HEK293 (cell line): ENCODE results near the gene TPP2.

Experiments
- CTCF ChIA-PET: fragments of 350-600 bp; formaldehyde crosslinking; extraction: SDS; loops from one replicate; lab custom pipeline; 2021; ENCODE audit warnings: antibody characterized with exemption; lab: Yijun Ruan, JAX
- POLR2A ChIA-PET: fragments of 300-600 bp; formaldehyde crosslinking; extraction: SDS; loops from one replicate; lab custom pipeline; 2020; ENCODE audit warnings: antibody characterized with exemption, inconsistent platforms; lab: Yijun Ruan, JAX
- H3K27ac ChIP-seq: fragments of 200-500 bp; sonication (Bioruptor generic); 2 replicates; pipeline ENCODE4 v1.5.1; 2014; ENCODE audit warnings: low read depth, low read length, control low read depth, inconsistent platforms; ENCODE audit errors: extremely low read depth
- H3K36me3 ChIP-seq, 2 experiments: fragments of 200-500 bp in 1 of 2; sonication (Bioruptor generic) in 1 of 2; 1 replicate in 1 of 2; 2 replicates in 1 of 2; pipeline ENCODE4 v1.5.1; 2014 to 2017; ENCODE audit warnings: inconsistent platforms in 2 of 2, low read length in 2 of 2; ENCODE audit not compliant: control insufficient read depth in 2 of 2, insufficient read depth in 1 of 2
- H3K4me1 ChIP-seq: fragments of 200-500 bp; sonication (Bioruptor generic); 2 replicates; pipeline ENCODE4 v1.5.1; 2014; ENCODE audit warnings: mild to moderate bottlenecking, low read length, inconsistent platforms; ENCODE audit not compliant: control insufficient read depth, insufficient read depth
- H3K4me3 ChIP-seq: 2 replicates; pipeline ENCODE4 v1.5.1; 2011; ENCODE audit warnings: low read depth, mild to moderate bottlenecking, control low read depth, low read length, moderate library complexity
- H3K9me3 ChIP-seq: fragments of 200-500 bp; sonication (Bioruptor generic); 2 replicates; pipeline ENCODE4 v1.5.1; 2014; ENCODE audit warnings: low read depth, low read length, inconsistent platforms; ENCODE audit not compliant: control insufficient read depth, insufficient read depth
- GFI1B ChIP-seq: fragments of 450-650 bp; formaldehyde crosslinking; IDR thresholded peaks from 2 replicates; pipeline ENCODE4 v1.5.1; 2016; ENCODE audit warnings: missing biosample characterization, missing genetic modification characterization
- GLIS2 ChIP-seq: fragments of 450-650 bp; formaldehyde crosslinking; IDR thresholded peaks from 2 replicates; pipeline ENCODE4 v1.5.1; 2016; ENCODE audit warnings: missing biosample characterization, missing genetic modification characterization
- HOXA7 ChIP-seq: sonication (generic); formaldehyde crosslinking; IDR thresholded peaks from 2 replicates; pipeline ENCODE4 v1.8.1; 2022; ENCODE audit warnings: missing genetic modification reagents, borderline replicate concordance
- MZF1 ChIP-seq: fragments of 450-650 bp; formaldehyde crosslinking; IDR thresholded peaks from 2 replicates; pipeline ENCODE4 v1.5.1; 2017; ENCODE audit warnings: missing biosample characterization, missing genetic modification characterization, borderline replicate concordance
- ZBTB21 ChIP-seq: fragments of 450-650 bp; formaldehyde crosslinking; IDR thresholded peaks from 2 replicates; pipeline ENCODE4 v1.5.1; 2017; ENCODE audit warnings: missing biosample characterization, missing genetic modification characterization
- ZNF19 ChIP-seq: fragments of 450-650 bp; formaldehyde crosslinking; IDR thresholded peaks from 2 replicates; pipeline ENCODE4; 2016; ENCODE audit warnings: missing biosample characterization, missing genetic modification characterization, low read depth
- ZNF23 ChIP-seq: fragments of 450-650 bp; formaldehyde crosslinking; IDR thresholded peaks from 2 replicates; pipeline ENCODE4 v1.5.1; 2016; ENCODE audit warnings: missing biosample characterization, missing genetic modification characterization, borderline replicate concordance
- ZNF24 ChIP-seq: fragments of 450-650 bp; formaldehyde crosslinking; IDR thresholded peaks from 2 replicates; pipeline ENCODE4 v1.5.1; 2016; ENCODE audit warnings: missing biosample characterization, missing genetic modification characterization
- ZNF311 ChIP-seq: fragments of 450-650 bp; formaldehyde crosslinking; IDR thresholded peaks from 2 replicates; pipeline ENCODE4 v1.5.1; 2017; ENCODE audit warnings: missing biosample characterization, missing genetic modification characterization, borderline replicate concordance
- ZNF335 ChIP-seq: fragments of 450-650 bp; formaldehyde crosslinking; conservative IDR thresholded peaks from 2 replicates; pipeline ENCODE4 v1.5.1; 2016; ENCODE audit warnings: missing biosample characterization, missing genetic modification characterization
- ZNF558 ChIP-seq: fragments of 450-650 bp; formaldehyde crosslinking; IDR thresholded peaks from 2 replicates; pipeline ENCODE4 v1.5.1; 2016; ENCODE audit warnings: missing biosample characterization, missing genetic modification characterization
- ZNF596 ChIP-seq: fragments of 450-650 bp; IDR thresholded peaks from 2 replicates; pipeline ENCODE4 v1.5.0; 2018; ENCODE audit warnings: missing biosample characterization, mild to moderate bottlenecking, missing genetic modification characterization, moderate library complexity
- ZNF626 ChIP-seq: fragments of 450-650 bp; sonication (Bioruptor Pico); formaldehyde crosslinking; IDR thresholded peaks from 2 replicates; pipeline ENCODE4 v1.5.1; 2018; ENCODE audit warnings: missing biosample characterization, missing genetic modification characterization, inconsistent platforms
- ZNF629 ChIP-seq: fragments of 450-650 bp; formaldehyde crosslinking; IDR thresholded peaks from 2 replicates; pipeline ENCODE4 v1.5.1; 2017; ENCODE audit warnings: missing biosample characterization, missing genetic modification characterization
- ZNF654 ChIP-seq: fragments of 450-650 bp; formaldehyde crosslinking; IDR thresholded peaks from 2 replicates; pipeline ENCODE4 v1.5.1; 2016; ENCODE audit warnings: low read depth, missing biosample characterization, missing genetic modification characterization
- ZSCAN23 ChIP-seq: fragments of 450-650 bp; formaldehyde crosslinking; IDR thresholded peaks from 2 replicates; pipeline ENCODE4 v1.5.1; 2016; ENCODE audit warnings: missing biosample characterization, missing genetic modification characterization
- ZXDB ChIP-seq: fragments of 450-650 bp; formaldehyde crosslinking; IDR thresholded peaks from 2 replicates; pipeline ENCODE4 v1.5.1; 2016; ENCODE audit warnings: missing biosample characterization, missing genetic modification characterization
- TF ChIP-seq, protein P1 (sequence below): fragments of 450-650 bp; formaldehyde crosslinking; IDR thresholded peaks from 2 replicates; pipeline ENCODE4 v1.5.1; 2017; ENCODE audit warnings: missing biosample characterization, missing genetic modification characterization
- TF ChIP-seq, protein P2 (sequence below): fragments of 450-650 bp; formaldehyde crosslinking; IDR thresholded peaks from 2 replicates; pipeline ENCODE4 v1.5.1; 2016; ENCODE audit warnings: missing biosample characterization, missing genetic modification characterization, borderline replicate concordance

The TPP2 gene

DNA sequence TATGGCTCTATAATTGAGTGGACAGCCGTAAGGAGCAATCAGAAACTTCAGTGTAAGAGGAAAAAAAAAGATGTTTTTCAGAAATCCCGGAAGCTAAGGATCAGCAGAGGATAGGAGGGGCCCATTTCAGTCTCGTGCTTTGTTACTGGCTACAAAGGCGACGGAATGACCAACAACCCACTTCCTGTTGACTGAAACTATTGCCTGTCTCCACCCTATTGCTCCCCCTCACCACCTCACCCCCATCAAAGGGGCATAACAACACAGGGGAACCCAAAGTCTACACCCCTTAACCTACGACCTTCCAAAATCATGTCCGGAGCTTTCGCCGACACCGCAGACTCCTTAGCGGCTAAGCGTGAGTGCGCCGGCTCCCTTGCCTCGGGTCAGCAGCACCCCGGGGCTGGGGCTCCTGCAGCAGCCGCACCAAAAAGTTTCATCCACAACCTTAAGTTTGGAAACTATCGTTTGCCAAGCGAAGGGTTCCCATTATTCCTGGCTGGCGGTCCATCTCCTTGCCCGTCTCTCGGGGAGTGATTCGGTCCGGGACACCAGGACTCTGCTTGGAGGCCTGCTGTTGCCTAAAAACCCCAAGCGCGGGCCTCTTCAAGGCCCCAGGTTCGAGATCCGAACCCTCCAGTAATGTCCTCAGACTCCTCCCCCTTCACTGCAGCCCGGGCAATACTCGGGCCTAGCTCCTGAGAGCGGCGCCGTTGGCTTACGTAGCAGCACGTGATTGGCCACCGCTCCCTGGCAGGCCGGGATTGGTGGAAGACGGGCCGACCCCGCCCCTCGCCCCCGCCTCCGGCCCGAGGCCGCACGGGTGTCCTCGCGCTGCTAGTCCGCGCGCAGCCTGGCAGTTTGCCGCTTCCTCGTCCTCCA, at the start of gene TPP2 (continued):
- no peak for TF ChIP-seq ZNF626 (tag by site-specific recombination)

DNA sequence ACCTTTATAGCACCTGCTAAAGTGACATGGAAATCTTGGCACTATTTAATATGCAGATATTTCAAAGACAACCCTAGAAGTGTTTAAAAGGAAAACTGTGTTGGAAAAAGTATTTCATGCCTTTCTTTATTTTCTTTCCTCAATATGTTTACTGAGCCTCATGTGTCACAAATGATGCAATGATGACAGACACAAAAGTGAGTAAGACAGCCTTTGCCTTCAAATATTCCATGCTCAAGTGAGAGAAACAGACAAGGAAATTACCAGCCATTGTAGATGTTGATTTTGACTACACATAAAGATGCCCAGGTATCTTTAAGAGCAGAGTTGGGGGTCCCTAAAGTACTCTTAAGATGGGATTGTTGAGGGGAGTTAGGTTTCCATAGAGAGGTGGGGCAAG, 48.0 kb upstream of the TPP2 start:
- Histone ChIP-seq H3K9me3 (no peaks in the 10 kb centered on the region), H3K4me3 (no peak overlapping the region), H3K27ac (no peak overlapping the region), H3K36me3 (no peaks in the 10 kb centered on the region), H3K4me1 (no peaks in the 10 kb centered on the region)
- TF ChIP-seq ZNF23 (tag by site-specific recombination): no peak
- POLR2A ChIA-PET: no interaction called here
- CTCF ChIA-PET: no interaction called here

DNA sequence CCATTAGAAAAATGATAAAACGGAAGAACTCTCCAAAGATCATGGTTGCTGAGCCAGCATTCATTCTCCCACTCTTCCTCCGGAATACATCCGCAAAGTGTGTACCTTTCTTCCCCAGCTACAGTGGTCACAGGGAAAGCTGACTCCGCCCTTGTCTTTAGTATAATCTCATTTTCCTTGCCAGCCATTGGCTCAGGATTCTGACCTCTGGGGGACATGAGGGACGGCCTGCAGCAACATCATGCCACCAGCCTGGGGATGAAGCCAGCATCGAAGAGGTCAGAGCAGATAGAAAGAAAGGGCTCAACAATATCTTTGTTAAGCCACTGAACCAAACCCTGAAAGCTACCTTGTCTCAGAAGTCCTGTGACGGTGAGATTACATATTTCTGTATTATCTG, 46.3 kb upstream of the TPP2 start:
- Histone ChIP-seq H3K4me1 (no peaks in the 10 kb centered on the region), H3K4me3 (no peak overlapping the region), H3K36me3 (no peaks in the 10 kb centered on the region), H3K27ac (no peak overlapping the region), H3K9me3 (no peaks in the 10 kb centered on the region)
- POLR2A ChIA-PET: no interaction called here
- CTCF ChIA-PET: no interaction called here
- TF ChIP-seq ZXDB (tag by site-specific recombination): no peak
- no peak for TF ChIP-seq GLIS2 (tag by site-specific recombination)
- TF ChIP-seq ZSCAN23 (tag by site-specific recombination): no peak
- TF ChIP-seq ZNF19 (tag by site-specific recombination): no peak

DNA sequence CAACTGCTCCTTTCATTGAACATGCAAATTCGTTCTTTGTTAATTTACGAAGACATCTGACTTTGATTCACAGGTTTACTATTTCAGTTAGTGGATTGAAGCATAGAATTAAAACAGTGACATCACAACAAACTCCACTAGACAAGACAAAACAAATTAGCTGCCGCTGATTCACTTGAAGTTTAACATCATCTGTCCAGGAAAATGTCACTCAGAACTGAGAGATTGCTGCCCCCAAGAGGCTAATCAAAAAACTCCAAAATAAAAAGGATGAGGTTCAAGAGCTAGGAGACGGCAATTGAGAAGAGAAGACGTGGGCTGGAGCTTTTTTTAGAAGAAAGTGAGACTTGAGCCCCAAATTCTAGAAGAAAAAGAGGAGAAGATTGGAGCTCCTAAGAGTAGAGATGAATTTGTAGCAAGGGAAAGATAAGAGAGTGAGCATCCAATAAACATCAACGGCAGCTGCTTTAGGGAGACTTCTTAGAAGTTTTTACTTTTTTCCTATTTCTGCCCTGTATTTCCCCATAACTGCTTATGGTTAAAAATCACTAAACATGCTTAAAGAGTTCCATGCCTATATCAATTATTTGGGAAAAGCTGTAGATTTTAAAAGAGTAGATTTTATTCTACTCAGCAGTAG, 40.8 kb upstream of the TPP2 start:
- H3K9me3 ChIP-seq: no peaks in the 10 kb centered on the region
- ChIA-PET CTCF (interaction anchor here (0.5 to 2.1 kb wide), 39 partner anchors 8 to 1413 kb away, joined by 3 to 18 read pairs (median 3); no protein-coding TSS in a partner anchor), POLR2A (interaction anchor here (0.9 kb wide), 1 partner anchor 40 kb away, joined by 4 read pairs; no protein-coding TSS in a partner anchor)
- H3K4me3 ChIP-seq: no peak overlapping the region
- no peak overlapping the region for H3K27ac ChIP-seq
- peak; percentile 48; the same call in 1 of the 2 replicates for TF ChIP-seq ZNF629
- no peak for TF ChIP-seq HOXA7 (CRISPR knock-in tag)
- TF ChIP-seq ZNF24: no peak
- TF ChIP-seq ZNF654: peak; percentile 52
- peak; percentile 61; the same call in 1 of the 2 replicates for TF ChIP-seq ZBTB21 (tag by site-specific recombination)
- no peaks in the 10 kb centered on the region for H3K4me1 ChIP-seq
- no peaks in the 10 kb centered on the region for H3K36me3 ChIP-seq

DNA sequence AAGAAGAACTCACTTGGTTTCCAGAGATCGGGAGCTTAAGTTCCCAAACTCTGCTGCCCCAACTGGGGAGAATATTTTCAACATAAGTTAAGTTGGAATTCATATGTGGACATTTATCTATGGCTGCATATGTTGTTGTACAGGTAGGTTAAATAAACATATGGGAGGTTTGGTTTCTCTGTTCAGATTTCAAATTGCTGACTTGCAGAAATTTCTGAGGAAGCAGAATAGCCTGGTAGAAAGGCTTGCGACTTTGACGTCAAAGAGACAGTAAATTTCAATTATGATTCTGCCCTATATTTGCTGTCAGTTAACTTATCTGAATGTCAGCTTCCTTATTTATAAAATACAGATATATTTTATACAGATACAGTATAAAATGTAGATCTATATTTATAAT, 40.0 kb upstream of the TPP2 start:
- no peaks in the 10 kb centered on the region for H3K9me3 ChIP-seq
- no peaks in the 10 kb centered on the region for H3K4me1 ChIP-seq
- no peaks in the 10 kb centered on the region for H3K36me3 ChIP-seq
- H3K4me3 ChIP-seq: no peak overlapping the region
- ChIA-PET CTCF (interaction anchor here (0.6 to 2.1 kb wide), 16 partner anchors 9 to 1412 kb away, joined by 3 to 18 read pairs (median 4); no protein-coding TSS in a partner anchor), POLR2A (no interaction called here)
- H3K27ac ChIP-seq: no peak overlapping the region
- TF ChIP-seq, protein P1, sequence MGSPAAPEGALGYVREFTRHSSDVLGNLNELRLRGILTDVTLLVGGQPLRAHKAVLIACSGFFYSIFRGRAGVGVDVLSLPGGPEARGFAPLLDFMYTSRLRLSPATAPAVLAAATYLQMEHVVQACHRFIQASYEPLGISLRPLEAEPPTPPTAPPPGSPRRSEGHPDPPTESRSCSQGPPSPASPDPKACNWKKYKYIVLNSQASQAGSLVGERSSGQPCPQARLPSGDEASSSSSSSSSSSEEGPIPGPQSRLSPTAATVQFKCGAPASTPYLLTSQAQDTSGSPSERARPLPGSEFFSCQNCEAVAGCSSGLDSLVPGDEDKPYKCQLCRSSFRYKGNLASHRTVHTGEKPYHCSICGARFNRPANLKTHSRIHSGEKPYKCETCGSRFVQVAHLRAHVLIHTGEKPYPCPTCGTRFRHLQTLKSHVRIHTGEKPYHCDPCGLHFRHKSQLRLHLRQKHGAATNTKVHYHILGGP (tag by site-specific recombination): no peak
- no peak for TF ChIP-seq ZNF596
- TF ChIP-seq, protein P2, sequence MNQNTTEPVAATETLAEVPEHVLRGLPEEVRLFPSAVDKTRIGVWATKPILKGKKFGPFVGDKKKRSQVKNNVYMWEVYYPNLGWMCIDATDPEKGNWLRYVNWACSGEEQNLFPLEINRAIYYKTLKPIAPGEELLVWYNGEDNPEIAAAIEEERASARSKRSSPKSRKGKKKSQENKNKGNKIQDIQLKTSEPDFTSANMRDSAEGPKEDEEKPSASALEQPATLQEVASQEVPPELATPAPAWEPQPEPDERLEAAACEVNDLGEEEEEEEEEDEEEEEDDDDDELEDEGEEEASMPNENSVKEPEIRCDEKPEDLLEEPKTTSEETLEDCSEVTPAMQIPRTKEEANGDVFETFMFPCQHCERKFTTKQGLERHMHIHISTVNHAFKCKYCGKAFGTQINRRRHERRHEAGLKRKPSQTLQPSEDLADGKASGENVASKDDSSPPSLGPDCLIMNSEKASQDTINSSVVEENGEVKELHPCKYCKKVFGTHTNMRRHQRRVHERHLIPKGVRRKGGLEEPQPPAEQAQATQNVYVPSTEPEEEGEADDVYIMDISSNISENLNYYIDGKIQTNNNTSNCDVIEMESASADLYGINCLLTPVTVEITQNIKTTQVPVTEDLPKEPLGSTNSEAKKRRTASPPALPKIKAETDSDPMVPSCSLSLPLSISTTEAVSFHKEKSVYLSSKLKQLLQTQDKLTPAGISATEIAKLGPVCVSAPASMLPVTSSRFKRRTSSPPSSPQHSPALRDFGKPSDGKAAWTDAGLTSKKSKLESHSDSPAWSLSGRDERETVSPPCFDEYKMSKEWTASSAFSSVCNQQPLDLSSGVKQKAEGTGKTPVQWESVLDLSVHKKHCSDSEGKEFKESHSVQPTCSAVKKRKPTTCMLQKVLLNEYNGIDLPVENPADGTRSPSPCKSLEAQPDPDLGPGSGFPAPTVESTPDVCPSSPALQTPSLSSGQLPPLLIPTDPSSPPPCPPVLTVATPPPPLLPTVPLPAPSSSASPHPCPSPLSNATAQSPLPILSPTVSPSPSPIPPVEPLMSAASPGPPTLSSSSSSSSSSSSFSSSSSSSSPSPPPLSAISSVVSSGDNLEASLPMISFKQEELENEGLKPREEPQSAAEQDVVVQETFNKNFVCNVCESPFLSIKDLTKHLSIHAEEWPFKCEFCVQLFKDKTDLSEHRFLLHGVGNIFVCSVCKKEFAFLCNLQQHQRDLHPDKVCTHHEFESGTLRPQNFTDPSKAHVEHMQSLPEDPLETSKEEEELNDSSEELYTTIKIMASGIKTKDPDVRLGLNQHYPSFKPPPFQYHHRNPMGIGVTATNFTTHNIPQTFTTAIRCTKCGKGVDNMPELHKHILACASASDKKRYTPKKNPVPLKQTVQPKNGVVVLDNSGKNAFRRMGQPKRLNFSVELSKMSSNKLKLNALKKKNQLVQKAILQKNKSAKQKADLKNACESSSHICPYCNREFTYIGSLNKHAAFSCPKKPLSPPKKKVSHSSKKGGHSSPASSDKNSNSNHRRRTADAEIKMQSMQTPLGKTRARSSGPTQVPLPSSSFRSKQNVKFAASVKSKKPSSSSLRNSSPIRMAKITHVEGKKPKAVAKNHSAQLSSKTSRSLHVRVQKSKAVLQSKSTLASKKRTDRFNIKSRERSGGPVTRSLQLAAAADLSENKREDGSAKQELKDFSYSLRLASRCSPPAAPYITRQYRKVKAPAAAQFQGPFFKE (tag by site-specific recombination): no peak
- TF ChIP-seq ZNF311 (tag by site-specific recombination): no peak
- TF ChIP-seq ZNF335: no peak
- TF ChIP-seq GFI1B: no peak
- no peak for TF ChIP-seq ZNF558 (tag by site-specific recombination)
- no peak for TF ChIP-seq MZF1 (tag by site-specific recombination)
